ENCODE data around the gene CTBP1.
A peak's percentile ranks its signal among the peaks of the same experiment; 100 is the strongest.

CTBP1 gene

DNA sequence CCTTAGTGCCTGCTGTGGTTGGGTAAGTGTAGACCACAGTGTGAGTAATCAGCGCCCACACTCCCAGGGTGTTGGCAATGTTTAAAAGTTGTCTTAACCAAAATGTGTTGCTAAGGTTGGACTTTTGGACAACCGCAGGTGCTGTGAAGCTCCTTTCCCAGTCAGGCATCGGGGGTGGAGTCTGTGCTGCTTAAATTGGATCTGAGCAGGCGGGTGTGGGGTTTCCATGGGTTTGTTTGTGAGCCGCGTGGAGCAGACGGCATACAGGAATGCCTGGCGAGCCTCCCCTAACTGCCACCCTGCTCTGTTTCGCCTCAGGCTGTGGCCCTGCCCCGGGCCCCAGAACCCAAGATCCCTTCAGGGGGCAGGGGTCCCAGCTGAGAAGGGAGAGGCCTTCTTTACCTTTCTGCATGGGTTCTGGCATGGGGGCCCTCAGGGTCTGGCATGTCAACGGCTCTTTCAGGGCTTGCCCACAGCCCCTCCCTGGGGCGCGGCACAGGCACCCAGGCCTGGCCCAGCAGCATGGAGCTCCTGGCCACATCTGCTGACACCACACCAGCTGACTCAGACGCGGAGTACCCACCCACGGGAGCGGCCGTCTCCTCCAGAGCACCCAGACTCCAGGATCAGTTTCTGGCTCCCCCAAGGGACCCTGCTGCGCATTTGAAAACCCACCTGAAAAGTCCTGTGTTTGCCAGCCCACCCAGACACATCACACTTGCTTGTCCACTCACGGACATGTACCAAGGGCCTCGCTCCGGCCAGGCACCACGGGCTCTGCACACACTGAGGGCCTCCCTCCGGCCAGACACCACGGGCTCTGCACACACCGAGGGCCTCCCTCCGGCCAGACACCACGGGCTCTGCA, 71.4 kb downstream of the CTBP1 start:
- DNase-seq (ENCODE audit: low read depth) = no peak

DNA sequence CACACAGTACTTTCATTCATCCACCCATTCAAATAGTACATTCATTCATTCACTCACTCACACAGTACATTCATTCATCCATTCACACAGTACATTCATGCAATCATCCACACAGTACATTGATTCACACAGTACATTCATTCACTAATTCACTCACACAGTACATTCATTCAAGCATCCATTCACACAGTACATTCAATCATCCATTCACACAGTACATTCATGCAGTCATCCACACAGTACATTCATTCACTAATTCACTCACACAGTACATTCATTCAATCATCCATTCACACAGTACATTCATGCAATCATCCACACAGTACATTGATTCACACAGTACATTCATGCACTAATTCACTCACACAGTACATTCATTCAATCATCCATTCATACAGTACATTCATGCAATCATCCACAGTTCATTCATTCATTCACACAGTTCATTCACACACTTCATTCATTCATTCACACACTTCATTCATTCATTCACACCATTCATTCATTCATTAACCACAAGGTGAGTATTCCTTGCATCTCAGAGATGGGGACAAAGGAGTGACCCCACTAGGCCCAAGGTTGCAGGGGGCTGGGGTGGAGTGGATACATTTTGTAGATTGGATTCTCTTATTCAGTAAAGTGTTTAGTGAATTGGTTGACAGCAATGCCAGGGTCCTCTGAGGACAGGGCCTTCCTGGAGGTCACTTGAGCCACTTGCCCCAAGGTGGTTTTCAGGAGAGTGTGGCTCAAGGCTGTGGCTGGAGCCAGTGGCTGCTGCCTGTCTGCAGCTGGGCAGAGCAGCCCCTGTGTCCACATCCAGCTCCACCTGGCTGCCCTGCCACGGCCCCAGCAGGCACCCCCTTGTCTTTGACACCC, 72.3 kb downstream of the CTBP1 start:
- TF ChIP-seq, protein P1, sequence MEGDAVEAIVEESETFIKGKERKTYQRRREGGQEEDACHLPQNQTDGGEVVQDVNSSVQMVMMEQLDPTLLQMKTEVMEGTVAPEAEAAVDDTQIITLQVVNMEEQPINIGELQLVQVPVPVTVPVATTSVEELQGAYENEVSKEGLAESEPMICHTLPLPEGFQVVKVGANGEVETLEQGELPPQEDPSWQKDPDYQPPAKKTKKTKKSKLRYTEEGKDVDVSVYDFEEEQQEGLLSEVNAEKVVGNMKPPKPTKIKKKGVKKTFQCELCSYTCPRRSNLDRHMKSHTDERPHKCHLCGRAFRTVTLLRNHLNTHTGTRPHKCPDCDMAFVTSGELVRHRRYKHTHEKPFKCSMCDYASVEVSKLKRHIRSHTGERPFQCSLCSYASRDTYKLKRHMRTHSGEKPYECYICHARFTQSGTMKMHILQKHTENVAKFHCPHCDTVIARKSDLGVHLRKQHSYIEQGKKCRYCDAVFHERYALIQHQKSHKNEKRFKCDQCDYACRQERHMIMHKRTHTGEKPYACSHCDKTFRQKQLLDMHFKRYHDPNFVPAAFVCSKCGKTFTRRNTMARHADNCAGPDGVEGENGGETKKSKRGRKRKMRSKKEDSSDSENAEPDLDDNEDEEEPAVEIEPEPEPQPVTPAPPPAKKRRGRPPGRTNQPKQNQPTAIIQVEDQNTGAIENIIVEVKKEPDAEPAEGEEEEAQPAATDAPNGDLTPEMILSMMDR (IDR thresholded peaks at IDR 0.05; ENCODE audit: low read length, missing control alignments) = no peak
- DNase-seq (ENCODE audit: low read depth) = no peak
- H3K4me3 ChIP-seq (replicated peaks; ENCODE audit: low read depth, low read length) = no peak overlapping the region

More for the DNA sequence above, 71.4 kb downstream of the CTBP1 start:
- TF ChIP-seq, protein P1 (IDR thresholded peaks at IDR 0.05; ENCODE audit: low read length, missing control alignments) = no peak
- H3K4me3 ChIP-seq (replicated peaks; ENCODE audit: low read depth, low read length) = no peak overlapping the region

- DNase-seq (ENCODE audit: low read depth) = no peak
- H3K4me3 ChIP-seq (replicated peaks; ENCODE audit: low read depth, low read length) = no peak overlapping the region
- TF ChIP-seq, protein P1 (IDR thresholded peaks at IDR 0.05; ENCODE audit: low read length, missing control alignments) = no peak
Observed at GRCh38 chr4:1175635-1176229, 73.2 kb downstream of the CTBP1 start.

- H3K4me3 ChIP-seq (replicated peaks; ENCODE audit: low read depth, low read length) = no peak overlapping the region
- DNase-seq (ENCODE audit: low read depth) = no peak
- TF ChIP-seq, protein P1 (IDR thresholded peaks at IDR 0.05; ENCODE audit: low read length, missing control alignments) = no peak
Observed at GRCh38 chr4:1174941-1175634, 73.8 kb downstream of the CTBP1 start.

DNA sequence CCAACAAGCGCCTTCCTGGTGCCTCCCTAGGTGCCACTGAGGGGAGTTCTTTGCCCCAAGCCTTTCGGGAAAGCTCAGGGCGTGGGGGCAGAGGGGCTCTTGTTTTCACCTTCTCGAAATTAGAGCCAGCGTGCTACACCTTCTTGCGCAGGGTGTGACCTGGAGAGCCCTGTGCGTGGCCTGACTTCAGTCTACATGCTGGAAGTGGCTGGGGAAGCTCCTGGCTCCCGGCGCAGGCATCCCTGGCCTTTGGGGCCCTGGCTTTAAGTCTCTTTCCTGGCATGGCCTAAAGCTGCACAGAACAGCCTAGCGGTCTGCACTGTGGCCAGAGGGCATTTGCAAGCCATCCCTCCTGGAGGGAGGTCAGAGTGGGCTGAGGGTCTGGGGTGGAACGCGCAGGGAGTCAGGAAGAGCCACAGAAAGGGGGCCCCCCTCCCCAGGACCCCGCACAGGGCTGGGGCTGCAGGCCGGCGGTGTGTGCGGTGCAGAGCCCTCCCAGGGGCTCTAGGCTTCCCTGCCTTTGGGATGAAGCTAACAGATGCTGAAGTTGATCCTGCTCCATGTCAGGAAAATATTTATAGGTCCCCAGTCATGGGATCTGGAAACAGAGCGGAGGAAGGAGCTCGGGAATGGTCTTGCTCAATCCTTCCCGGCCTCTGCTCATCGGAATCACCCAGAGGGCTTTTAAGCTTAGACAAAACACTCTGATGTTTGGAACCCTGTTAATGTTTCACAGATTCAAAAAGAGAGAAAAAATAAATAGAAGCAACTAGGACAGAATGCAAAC, 75.8 kb downstream of the CTBP1 start:
- TF ChIP-seq, protein P1 (IDR thresholded peaks at IDR 0.05; ENCODE audit: low read length, missing control alignments) = no peak
- no peak overlapping the region for H3K4me3 ChIP-seq (replicated peaks; ENCODE audit: low read depth, low read length)
- DNase-seq (ENCODE audit: low read depth) = peak; percentile 54

Data from fibroblast of pulmonary artery (primary cell).